GM12874 (cell line): Measurements from ENCODE around the gene DIPK1B.

ENCODE experiments used
- TF ChIP-seq, protein P1 (sequence below): IDR thresholded peaks from 2 replicates; pipeline ENCODE4 v1.5.1; 2011; ENCODE audit warnings: low read depth, mild to moderate bottlenecking, control low read depth, low read length, moderate library complexity; ENCODE audit not compliant: insufficient read depth

The DIPK1B gene

DNA sequence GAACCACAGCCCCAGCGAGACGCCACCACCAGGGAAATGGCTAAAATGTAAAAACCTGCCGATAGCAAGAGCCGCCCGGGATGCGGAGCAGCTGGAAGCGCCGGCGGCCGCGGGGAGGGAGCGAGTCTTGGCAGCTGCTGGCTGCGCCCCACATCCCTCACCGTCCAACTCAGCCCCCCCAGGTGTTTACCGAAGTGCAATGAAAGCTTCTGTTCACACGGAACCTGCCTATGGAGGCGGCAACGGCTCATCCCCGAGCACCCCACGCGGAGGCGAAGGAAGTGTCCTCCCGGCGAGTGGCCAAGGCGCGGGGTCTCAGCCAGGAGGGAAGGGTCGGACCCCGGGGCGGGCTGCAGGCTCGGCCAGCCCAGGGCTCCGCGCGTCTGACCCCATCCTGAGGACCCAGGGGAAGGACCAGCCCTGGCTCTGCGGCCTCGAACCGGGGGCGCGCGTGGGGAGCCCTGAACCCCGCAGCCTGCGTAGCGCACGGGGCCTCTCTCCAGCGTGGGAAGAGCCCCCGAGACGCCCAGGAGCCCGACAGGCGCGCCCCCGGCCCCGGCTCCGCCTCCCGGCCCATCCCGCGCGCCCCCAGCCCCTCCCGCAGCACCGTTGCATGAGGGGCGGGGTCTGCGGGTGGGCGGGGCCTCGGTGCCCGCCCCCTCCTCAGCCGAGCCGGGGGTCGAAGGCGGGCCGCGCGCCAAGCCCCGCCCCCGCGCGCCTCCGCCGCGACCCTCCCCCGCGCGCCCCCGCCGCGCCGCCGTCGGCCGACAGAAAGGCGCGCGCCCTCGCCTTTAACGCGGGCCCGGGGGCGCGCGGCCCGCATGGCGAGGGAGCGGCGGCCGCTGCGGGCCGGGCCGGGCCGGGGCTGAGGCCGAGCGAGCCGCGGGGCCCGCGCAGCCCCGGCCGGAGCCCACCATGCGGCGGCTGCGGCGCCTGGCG is at the start of gene DIPK1B:
Gene DIPK1B (plus strand): TSS at position 822 of the 939 bp plus-strand sequence. CDS start 94 bp downstream, at position 916.
- TF ChIP-seq, protein P1, sequence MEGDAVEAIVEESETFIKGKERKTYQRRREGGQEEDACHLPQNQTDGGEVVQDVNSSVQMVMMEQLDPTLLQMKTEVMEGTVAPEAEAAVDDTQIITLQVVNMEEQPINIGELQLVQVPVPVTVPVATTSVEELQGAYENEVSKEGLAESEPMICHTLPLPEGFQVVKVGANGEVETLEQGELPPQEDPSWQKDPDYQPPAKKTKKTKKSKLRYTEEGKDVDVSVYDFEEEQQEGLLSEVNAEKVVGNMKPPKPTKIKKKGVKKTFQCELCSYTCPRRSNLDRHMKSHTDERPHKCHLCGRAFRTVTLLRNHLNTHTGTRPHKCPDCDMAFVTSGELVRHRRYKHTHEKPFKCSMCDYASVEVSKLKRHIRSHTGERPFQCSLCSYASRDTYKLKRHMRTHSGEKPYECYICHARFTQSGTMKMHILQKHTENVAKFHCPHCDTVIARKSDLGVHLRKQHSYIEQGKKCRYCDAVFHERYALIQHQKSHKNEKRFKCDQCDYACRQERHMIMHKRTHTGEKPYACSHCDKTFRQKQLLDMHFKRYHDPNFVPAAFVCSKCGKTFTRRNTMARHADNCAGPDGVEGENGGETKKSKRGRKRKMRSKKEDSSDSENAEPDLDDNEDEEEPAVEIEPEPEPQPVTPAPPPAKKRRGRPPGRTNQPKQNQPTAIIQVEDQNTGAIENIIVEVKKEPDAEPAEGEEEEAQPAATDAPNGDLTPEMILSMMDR: no peak

DNA sequence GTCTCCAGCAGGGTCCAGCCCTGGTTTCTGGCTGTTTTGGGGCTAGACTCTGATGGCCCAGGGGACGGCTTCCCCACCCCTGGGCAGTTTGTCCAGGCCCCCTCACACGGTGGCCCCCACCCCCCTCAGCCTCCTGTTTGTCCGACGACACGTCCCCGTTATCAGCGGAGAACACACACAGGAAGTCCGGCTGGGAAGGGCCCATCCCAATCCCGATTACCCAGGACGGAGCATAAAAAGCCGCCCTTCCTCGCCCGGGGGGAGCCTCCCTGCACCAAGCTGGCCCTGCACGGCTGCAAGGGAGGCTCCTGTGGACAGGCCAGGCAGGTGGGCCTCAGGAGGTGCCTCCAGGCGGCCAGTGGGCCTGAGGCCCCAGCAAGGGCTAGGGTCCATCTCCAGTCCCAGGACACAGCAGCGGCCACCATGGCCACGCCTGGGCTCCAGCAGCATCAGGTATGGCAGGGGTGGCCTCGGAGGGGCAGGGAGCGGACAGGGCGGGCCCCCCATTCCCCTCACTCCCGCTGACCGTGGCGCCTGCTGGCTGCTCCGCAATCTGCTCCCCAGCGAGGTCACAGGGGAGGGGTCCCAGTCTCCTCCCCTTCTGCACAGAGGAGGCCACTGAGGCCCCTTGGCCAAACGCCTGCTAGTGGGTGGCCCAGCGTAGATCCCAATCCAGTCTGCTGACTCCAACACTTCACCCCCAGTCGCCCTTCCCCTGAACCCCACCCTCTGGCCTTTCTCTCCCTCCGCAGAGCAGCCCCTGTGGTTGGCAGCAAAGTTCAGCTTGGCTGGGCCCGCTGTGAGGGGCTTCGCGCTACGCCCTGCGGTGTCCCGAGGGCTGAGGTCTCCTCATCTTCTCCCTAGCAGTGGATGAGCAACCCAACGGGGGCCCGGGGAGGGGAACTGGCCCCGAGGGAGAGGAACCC is 49.5 kb upstream of the DIPK1B start, which contains the start of gene EGFL7:
Gene EGFL7 (plus strand): TSS at position 261 of the 926 bp plus-strand sequence. CDS start 5,367 bp downstream, outside the sequence.
- TF ChIP-seq, protein P1: no peak

DNA sequence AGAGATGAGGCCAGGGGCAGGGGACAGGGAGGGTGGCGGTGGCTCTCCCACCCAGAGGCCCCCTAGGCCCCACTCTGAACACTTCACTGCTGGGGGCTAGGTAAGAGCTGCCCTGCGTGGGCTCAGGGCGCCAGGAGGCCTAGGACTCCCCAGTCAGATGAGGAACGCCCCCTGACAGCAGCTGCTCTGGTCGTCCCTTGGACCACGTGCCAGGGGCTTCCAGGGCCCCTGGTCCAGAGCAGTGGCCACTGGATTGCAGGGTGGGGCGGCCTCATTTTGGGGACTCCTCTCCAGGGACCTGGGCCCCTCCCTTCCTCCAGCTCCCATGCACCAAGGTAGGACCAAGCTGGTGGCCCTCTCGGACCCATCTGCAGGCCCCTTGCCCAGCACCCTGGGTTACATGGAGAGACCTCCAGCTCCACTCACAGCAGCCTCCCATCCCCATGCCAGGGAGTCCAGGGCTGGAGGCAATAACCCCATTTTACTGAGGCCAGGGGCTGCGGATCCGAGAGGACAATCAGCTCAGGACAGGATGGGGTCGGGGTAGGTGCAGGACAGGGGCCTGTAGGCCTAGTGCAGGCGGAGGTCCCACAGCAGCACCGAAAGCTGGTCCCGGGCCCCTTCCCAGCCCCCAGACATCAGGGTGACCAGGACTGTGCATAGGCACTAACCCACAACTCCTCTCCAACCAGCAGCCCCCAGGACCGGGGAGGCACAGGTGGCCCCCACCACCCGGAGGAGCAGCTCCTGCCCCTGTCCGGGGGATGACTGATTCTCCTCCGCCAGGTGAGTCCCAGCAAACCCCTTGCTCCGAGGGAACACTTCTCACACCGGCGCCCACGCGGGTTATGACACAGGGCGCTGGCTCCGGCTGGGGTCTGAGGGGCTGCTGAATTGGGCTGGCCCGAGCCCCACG is 48.1 kb upstream of the DIPK1B start:
- TF ChIP-seq, protein P1: no peak

DNA sequence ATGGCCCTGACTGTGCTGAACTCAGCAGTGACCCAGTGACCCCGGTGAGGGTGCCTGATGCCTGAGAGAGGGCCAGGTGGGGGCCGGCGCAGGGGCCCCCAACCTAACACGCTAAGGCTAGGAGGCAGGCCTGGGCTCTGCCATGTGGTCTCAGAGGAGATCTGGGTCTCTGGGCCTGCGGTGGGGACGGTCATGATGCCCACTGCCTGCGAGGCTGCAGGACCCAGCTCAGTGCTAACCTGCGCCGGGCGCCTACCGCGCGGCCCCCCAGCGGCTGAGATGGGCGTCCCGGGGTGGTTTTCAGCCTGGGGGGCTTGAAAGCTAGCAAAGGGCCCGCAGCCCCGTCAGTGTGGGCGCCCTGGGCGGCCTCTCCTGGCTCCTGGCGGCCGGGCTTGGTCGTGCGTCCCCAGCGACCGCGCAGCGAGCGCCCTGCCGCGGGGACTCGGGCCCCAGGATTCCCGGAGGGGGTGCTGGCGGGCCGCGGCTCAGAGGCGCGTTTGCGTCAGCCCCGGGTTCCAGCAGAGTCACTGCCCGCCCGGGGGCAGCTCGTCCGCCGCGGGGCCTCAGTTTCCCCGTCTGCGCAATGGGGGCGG is 47.2 kb upstream of the DIPK1B start:
- TF ChIP-seq, protein P1: 0 out of 2 replicates have a peak, but pooled peaks have one; percentile 22

DNA sequence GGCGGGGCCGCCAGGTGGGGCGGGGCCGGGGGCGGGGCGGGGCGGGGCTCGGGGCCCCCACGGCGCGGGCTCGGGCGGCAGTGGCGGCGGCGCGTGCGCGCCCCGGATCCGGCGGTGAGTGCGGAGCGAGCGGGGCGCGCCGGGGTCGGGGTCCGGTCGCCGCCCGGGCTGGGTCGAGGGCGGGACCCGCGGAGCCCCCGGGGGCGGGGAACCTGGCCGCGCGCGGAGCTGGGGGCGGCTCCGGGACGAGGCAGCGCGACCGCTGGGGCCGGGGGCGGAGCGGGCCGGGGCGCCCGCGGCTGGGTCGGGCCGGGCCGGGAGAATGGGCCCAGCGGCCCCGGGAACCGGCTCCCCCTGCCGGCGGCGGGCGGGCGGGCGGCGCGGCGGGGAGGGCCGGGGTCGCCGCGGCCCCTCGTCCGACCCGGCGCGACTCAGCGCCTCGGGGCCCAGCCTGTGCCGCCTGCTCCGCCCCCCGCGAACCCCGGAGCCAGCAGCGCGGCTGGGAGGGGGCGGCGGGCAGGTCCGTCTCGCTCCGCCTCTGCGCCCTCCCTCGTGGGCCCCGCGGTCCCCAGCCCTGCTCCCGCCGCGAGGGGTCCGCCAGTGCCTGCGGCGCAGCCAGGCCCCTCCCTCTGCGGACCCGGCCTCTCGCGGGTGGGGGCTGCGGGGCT is 46.5 kb upstream of the DIPK1B start:
- TF ChIP-seq, protein P1: no peak
